HCT116 (cell line): ENCODE results near the gene MIA2.

Experiments
- POLR2A ChIP-seq: IDR thresholded peaks from 2 replicates; pipeline ENCODE4 v1.7.0; 2011; ENCODE audit warnings: borderline replicate concordance; ENCODE audit not compliant: insufficient read depth, insufficient read length; ENCODE audit errors: extremely low read depth
- RAD21 ChIP-seq: IDR thresholded peaks from 2 replicates; pipeline ENCODE4 v1.6.1; 2012; ENCODE audit warnings: low read depth, mild to moderate bottlenecking
- YY1 ChIP-seq: IDR thresholded peaks from 2 replicates; pipeline ENCODE4 v1.6.1; 2011; ENCODE audit warnings: low read length, low read depth, moderate library complexity, mild to moderate bottlenecking; ENCODE audit not compliant: insufficient replicate concordance; ENCODE audit errors: extremely low read depth
- TF ChIP-seq, protein P1 (sequence below), 3 experiments: fragments of 200-600 bp in 1 of 3; sonication (generic) in 1 of 3; IDR thresholded peaks in 2 of 3; conservative IDR thresholded peaks in 1 of 3; 2 replicates each; pipeline ENCODE4 v1.5.1; 2012 to 2017; ENCODE audit warnings: low read depth in 2 of 3, low read length in 2 of 3, antibody characterized with exemption in 1 of 3, borderline replicate concordance in 1 of 3, control low read depth in 1 of 3, mild to moderate bottlenecking in 1 of 3, mixed read lengths in 1 of 3, mixed run types in 1 of 3, moderate library complexity in 1 of 3; ENCODE audit not compliant: insufficient read depth in 1 of 3
- TF ChIP-seq, protein P2 (sequence below): IDR thresholded peaks from 2 replicates; pipeline ENCODE4 v1.6.1; 2012; ENCODE audit warnings: low read depth

DNA sequence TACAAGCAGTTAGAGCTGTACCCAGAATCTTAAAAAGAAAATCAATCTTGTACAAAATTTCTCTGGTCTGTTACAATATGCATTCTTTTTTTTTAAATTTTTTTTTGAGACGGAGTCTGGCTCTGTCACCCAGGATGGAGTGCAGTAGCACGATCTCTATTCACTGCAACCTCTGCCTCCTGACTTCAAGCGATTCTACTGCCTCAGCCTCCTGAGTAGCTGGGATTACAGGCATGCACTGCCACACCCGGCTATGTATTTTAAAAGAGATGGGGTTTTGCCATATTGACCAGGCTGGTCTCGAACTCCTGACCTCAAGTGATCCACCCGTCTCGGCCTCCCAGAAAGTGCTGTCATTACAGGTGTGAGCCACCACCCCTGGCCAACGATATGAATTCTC is 194.4 kb downstream of the MIA2 start:
- no peak for TF ChIP-seq YY1
- TF ChIP-seq, protein P1, sequence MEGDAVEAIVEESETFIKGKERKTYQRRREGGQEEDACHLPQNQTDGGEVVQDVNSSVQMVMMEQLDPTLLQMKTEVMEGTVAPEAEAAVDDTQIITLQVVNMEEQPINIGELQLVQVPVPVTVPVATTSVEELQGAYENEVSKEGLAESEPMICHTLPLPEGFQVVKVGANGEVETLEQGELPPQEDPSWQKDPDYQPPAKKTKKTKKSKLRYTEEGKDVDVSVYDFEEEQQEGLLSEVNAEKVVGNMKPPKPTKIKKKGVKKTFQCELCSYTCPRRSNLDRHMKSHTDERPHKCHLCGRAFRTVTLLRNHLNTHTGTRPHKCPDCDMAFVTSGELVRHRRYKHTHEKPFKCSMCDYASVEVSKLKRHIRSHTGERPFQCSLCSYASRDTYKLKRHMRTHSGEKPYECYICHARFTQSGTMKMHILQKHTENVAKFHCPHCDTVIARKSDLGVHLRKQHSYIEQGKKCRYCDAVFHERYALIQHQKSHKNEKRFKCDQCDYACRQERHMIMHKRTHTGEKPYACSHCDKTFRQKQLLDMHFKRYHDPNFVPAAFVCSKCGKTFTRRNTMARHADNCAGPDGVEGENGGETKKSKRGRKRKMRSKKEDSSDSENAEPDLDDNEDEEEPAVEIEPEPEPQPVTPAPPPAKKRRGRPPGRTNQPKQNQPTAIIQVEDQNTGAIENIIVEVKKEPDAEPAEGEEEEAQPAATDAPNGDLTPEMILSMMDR (IDR thresholded peaks at IDR 0.05 in 2 of 3, conservative IDR thresholded peaks at IDR 0.05 in 1 of 3; ENCODE audit: borderline replicate concordance in 1 of 3, insufficient read depth in 1 of 3, low read depth in 2 of 3, low read length in 2 of 3), result no peak
- TF ChIP-seq POLR2A, result no peak
- TF ChIP-seq, protein P2, sequence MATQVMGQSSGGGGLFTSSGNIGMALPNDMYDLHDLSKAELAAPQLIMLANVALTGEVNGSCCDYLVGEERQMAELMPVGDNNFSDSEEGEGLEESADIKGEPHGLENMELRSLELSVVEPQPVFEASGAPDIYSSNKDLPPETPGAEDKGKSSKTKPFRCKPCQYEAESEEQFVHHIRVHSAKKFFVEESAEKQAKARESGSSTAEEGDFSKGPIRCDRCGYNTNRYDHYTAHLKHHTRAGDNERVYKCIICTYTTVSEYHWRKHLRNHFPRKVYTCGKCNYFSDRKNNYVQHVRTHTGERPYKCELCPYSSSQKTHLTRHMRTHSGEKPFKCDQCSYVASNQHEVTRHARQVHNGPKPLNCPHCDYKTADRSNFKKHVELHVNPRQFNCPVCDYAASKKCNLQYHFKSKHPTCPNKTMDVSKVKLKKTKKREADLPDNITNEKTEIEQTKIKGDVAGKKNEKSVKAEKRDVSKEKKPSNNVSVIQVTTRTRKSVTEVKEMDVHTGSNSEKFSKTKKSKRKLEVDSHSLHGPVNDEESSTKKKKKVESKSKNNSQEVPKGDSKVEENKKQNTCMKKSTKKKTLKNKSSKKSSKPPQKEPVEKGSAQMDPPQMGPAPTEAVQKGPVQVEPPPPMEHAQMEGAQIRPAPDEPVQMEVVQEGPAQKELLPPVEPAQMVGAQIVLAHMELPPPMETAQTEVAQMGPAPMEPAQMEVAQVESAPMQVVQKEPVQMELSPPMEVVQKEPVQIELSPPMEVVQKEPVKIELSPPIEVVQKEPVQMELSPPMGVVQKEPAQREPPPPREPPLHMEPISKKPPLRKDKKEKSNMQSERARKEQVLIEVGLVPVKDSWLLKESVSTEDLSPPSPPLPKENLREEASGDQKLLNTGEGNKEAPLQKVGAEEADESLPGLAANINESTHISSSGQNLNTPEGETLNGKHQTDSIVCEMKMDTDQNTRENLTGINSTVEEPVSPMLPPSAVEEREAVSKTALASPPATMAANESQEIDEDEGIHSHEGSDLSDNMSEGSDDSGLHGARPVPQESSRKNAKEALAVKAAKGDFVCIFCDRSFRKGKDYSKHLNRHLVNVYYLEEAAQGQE, result no peak
- TF ChIP-seq RAD21, result no peak
